Suppressor macrophage (primary cell): Measurements from ENCODE around the gene CREB5.
"Not testable (repeated sequence)": the region's sequence is repeated elsewhere in the genome, so short reads cannot be mapped to it uniquely, and the experiment has no call there.

Source experiments
- DNase-seq, 4 experiments: peaks; one replicate each; pipeline ENCODE4 v3.0.0-alpha.2; 2020 to 2022

The CREB5 gene

DNA sequence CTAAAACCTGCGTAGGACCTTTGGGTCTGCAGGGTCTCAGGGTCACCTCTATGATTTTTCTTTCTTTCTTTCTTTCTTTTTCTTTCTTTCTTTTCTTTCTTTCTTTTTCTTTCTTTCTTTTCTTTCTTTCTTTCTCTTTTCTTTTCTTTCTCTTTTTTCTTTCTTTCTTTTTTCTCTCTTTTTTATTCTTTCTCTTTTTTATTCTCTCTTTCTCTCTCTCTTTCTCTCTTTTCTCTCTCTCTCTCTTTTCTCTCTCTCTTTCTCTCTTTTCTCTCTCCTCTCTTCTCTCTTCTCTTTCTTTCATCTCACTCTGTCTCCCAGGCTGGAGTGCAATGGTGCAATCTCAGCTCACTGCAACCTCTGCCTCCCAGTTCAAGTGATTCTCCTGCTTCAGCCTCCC lies 139.4 kb downstream of the CREB5 start:
- not testable (repeated sequence) for DNase-seq

DNA sequence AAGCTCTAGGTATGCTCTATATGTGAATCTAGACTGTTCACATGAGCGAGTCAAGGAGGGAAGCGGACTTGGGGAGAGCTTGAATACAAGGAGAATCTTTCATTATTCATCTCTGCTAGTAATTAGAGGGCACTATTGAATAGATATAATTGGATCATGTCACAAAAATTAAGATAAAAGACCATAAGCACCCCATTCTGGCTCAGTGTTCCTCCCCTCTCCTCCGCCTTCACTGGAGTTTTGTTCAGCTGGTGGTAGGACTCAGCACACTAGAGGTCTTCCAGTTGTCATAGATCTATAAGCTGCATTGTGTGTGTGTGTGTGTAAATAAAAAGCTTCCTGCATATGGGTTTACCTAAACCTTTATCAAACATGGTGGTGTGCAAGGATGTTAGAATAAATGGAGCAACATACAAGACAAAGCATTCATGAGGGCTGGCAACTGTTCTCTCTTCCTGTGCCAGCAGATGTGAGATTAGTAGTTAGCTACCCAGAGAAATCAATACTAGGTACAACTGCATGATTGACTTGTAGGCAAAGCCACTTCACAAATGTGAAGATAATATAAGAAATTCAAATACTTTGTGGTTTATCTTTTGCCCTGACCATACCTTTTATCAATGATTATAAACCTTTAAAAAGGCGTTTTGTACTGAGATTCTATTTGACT lies 142.6 kb downstream of the CREB5 start:
- DNase-seq: no peak

DNA sequence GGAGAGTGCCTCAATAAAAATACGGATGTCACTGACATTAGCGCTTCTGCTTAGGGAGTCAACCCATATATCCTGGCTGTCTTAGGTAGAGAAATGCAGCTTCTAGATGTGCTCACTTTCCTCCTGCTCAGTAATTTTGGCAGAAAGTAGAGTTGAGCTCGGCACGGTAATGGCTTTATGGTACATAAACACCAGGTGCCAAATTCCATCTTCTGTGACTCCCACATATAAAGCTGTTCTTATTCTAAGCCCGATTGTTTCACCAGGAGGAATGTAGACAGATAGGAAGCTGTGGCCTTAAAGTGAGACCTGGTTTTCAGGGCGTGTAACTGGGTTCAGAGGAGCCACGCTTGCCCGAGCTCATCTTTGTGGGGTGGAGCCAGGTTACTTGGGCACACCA lies 143.7 kb downstream of the CREB5 start:
- no peak for DNase-seq

DNA sequence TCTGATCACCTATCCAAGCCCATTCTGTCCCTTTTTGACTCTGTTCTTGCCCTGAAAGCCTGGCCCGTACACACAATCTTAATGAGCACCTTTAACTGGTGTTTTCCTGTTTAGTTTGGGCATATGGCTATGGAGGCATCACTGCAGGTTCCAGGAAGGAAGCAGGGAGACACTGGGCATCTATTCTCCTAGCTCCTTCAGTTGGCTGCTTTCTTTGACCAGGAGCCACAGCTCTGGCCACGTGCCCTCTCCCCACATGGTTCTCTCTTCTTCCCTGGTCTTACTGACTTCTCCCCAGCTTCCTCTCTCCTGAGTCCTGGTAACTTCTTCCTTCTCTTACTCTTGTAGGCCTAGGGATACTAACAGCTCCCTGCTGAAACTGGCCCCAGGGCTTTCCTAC lies 144.4 kb downstream of the CREB5 start:
- no peak for DNase-seq

DNA sequence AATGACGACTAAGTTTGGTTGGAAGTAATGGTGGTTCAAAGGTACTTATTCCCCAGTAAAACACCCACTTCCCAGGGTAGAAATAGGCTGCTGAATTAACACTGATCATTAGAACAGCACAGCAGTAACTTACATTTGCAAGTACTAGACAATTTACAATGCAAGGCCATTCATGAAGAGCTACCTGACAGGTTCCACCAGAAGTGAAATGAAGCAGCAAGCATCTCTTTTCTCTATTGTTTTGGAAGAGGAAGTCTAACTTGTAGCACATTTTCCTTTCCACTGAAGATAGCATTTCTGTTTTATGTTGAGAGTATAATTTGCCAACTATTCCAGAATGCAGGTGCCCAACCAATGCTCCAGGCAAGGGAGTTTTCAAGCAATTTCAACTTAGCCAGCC lies 145.9 kb downstream of the CREB5 start:
- no peak for DNase-seq

DNA sequence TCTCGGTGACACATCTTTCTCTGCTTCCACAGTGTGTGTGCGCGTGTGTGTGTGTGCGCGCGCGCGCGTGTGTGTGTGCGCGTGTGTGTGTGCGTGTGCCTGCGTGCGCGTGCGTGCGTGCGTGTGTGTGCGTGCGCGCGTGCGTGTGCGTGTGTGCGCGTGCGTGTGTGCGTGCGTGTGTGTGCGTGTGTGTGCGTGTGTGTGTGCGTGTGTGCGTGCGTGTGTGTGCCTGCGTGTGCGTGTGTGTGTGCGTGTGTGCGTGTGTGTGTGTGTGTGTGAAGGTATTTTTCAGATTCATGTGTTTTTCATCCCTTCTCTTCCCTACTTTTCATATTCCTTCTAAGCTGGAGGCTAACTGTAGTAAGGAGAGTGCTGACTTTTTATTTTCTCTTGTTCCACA lies 148.4 kb downstream of the CREB5 start:
- DNase-seq: no peak

DNA sequence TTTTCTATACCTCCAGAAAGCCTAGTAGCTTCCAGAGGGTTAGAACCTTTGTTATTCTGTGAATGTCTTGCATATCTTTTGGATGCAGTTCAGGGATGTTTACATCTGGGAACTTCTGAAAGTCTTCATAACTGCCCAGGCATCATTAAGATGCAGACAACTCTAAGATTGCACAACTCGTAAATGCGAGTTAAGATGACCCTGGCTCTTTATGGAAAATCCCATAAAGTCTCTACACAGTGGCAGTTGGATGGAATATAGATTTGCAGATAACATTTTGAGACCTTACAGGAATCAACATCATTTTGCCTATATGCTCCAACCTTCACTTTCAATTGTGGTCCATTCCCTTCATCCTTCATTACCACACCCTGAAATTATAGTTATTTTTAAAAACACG lies 151.7 kb downstream of the CREB5 start:
- no peak for DNase-seq

DNA sequence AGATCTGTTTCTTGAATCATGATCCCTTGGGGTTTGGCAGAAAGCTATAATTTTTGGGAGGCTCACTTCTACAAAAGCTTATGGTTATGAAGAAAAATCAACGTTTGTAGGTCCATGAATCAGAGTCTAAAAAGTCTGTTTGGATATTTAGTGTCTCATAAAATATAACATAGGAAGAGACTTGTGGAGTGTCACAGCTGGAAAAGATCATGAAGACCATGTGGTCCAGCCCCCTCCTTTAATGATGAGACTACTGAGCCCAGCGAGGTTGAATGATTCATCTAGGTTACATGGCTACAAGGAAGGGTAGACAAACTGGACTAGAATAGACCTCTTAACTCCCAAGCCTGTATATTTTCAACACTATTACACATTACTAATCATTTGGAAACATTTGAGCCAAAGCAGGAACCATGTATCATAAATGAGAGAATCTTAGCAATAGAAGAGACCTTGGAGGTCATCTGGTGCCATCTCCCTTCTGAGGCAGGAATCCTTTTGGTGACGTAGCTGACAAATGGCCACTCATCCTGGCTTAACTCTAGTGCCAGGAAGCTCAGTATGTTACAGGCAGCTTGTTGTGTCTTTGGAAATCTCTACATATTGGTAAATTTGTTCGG lies 152.5 kb downstream of the CREB5 start:
- no peak for DNase-seq

DNA sequence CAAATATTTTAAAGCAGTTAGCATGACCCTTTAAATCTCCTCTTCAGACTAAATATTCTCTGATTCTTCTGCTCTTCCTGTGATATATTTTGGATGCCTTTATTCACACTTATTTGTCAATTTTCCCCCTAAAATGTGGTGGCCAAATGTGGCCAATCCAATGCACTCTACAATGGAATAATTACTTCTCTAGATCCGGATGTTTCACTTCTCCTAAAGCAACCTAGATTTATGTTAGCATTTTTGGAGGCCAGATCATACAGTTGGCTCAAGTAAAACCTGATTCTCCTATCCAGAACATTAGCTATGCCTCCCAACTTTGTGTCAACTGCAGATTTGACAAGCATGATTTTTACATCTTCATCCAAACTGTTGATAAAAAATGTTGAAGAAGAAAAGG lies 153.7 kb downstream of the CREB5 start:
- DNase-seq: no peak

DNA sequence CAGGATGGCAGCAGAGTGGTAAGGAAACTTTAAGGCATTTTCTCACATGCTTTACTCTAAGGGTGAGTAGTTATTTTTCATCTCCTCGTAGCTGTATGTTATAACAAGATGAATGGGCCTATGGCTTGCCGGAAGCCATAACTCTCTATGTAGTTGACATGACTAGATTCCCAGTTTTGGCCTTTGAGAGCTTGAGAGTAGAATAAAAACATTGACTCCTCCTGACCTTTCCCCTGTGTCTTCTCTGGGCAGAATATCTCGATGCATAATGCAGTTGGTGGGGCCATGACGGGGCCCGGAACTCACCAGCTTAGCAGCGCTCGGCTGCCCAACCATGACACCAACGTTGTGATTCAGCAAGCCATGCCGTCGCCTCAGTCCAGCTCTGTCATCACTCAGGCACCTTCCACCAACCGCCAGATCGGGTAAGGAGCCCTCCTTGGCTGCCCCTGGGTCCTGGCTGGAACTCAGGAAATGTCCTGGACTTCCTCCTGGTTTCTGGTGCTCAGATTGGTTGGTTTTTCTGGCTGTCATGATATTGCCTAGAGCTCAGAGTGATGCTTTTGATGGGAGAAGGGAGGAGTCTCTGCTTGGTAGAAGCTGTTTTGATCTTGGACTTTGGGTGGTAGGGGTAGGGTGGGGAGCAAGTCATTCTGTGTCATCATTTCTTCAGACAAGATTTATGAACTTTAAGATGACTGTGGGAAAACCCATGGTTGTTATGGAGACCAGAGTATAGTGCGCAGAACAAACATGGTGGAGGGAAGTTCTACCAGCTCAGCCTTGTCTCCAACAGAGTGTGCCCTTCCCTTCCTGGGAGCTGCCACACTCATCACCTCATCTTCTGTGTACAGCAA lies 158.0 kb downstream of the CREB5 start:
- DNase-seq: no peak

DNA sequence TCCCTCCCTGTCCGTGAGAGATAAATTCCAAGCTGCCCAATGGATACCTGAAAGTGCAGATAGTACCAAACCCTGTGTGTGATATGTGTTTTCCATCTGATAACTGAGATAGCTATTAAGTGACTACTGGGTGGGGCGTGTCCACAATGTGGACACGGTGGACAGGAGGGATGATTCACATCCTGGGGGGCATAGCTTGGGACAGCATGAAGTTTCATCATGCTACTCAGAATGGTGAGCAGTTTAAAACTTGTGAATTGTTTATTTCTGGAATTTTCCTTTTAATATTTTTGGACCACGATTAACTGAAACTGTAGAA lies 158.6 kb downstream of the CREB5 start:
- no peak for DNase-seq

DNA sequence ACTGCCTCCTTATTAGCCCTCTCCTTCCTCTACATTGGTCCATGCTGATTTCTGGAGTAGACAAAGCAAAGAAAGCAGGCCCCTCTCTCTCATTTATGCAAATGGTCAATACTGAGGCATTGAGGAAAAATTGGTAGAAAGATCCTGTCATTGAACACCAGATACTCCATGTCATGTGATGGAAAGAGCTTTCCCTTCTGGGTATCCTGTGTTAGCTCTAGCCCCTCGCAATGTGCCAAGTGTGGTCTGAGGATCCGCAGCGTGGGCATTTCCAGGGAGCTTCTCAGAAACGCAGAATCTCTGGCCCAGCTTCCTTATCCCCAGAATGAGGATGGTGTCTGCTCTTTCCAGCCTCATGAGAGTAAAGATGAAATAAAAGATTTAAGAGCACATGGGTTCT lies 159.1 kb downstream of the CREB5 start:
- DNase-seq: no peak

DNA sequence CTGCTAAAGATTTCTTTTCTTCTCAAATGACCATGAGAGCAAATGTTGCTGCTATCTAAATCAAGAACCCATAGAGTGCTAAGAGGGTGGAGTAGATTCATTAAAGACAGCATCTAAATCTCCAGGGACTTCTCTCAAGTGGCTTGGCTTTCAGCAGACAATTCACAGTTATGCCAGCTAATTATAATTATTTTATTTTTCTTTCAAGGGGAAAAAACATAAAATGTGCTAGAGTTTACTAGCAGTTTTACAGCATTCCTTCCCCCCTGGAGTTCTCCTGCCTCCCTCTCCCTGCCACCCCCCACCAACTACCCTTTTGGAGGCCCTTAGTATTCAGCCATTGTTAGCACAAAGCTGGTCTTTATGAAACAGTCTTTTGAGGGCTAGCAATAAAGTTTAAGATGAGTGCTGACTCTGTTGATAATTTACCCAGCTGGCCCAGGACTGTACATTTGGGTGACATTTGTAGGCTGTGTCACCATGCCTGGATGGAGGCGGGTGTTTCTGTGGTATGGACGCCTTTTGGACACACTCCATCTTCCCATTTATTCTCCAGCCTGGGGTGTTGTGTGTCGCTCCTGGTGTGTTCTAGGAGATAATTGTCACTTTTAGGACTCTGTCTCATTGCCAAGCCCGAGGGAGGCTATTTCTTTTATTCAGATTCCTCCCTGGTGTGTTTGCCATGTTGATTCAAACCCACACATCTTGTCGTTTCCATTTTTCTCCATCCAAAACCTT lies 160.2 kb downstream of the CREB5 start:
- DNase-seq: no peak

DNA sequence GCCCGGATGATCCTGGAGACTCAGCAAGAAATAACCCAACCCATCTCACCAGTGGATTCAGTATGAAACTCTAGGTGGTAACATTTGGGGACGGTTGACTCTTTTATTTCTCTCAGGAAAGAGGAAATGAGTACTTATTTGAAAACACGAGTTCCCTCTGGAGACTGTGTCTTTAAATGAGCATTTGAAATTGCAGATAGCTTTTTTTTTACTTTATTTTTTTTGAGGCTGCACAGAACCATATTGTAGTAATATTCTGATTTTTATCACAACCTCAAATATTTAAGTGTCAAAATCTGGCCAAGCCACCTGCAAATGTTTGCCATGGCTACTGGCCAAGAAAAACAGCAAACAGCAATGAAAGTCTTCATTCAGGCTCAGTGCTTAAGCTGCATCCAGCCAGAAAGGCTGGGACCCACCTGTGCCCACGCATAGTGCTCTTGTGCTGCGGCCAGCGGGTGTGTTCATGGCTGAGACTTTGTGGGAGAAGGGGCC lies 160.8 kb downstream of the CREB5 start:
- DNase-seq: peak in 1 of 4 experiments; percentile 26

DNA sequence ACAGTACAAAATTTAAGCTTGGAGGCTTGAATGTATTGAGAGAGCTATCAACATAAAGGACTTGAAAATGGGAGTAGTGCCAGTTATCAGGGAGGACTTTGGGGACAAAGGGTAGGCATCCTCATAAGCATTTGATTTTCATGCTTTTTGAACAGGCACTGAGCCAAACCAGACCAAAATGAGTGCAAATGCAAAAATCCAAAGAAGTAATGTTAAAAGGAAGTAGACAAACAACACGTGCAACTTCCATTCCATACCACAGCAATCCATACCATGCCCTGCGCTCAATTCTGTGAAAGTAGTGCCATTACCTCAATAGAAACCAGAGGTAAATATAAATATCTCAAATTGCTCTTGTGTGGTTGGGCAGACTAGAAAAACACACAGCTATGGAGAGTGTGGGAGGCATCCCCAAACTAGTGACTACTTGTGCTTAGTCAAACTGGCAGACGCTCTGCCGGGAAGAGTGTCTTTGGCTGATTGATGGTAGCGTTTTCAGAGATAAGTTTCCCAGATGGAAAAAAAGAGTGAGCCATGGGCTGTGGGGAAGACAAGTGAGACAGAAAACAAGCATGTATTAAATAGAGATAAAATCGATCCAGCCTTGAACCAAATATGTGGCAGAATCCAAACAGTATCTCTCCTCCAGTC lies 161.5 kb downstream of the CREB5 start:
- DNase-seq: no peak

DNA sequence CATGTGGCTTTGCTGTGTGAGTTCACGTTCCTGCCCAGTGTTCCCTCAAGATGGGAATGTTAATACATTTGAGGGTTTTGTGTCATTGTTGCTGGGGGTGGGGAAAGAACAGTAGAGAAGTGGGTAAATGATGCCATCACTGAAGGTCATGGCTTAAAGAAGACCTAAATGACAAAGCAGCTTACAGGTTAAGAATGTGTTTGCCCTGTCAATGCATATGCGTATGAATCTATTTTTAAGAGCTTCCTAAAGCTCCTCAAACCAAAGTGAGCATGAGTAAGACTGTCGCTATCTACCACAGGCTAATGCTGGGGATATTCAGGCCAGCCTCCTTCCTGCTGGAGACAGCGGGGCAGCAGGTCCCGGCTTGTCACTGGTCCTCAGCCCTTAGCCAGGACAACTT lies 162.9 kb downstream of the CREB5 start:
- DNase-seq: peak; percentile 30 to 66 (median 50)

DNA sequence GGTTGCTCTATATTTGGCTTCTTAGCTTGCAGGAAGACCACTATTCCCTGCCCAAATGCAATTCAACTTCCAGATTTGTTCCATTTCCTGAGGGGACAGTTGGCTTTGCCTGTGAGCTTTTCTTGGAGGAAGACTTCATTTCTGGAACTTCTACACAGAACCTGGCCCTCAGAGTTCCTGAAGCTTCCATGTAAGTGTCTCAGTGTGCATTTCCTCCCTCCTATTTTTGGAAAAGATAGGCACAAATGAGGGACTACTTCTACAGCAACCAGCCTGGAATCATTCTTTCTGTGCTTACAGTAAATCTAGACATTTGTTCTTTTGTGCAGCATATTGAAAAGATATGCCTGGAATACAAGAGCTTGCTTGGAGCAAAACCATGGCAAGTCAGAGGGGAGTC lies 164.3 kb downstream of the CREB5 start:
- DNase-seq: no peak

DNA sequence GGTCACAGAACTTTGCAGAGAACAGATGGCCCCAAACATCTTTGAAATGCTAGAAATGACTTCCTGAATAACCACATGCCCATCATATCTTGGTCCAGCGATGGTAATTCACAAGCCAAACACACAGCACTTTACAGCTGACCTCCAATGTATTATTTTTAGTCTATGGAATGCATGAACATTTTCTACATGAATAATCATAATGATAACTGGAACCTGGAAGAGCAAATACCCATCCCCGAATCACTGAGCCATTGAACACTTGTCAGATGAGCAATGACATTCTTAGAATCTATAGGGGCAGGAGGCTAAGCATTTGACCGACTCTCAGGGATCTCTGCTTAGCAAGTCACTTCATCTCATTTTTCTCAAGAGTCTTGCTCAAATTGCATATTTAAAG lies 167.3 kb downstream of the CREB5 start:
- no peak for DNase-seq

DNA sequence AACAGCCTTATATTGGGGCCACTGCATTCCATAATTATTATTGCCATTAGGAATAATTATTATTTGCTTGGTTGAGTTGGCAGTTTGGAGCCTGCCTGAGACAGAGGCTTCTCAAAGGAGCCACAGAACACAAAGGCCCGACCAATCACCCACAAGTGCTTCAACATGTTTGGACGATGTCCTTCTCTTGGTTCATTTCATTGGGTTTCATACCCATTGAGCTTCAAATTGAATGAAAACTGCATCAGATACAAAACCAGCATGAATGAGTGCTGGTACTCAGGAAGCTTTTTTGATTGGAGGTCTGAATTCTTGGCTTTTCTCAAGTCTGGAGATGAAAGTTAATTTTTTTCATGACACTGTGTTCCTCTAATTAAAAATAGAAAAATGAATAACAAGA lies 168.3 kb downstream of the CREB5 start:
- DNase-seq: no peak

DNA sequence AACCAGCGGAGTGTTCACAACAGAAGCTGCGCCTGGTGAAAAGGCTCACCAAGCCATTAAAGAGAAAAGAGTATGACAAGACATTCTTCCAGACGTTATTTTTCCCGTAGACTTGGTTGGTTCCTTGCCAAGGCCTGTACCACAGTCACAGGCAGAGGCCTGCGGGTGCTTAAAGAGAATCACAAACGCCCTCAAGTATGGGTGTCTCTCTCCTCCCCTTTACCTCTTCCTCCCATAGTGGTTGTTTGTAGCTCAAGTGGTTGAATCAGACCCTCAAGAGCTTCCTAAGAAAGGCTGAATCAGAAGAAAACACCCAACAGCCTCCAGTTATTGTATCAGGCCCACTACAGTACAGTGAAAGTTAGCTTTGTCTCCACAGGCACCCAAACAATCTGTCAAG lies 169.0 kb downstream of the CREB5 start:
- no peak for DNase-seq

DNA sequence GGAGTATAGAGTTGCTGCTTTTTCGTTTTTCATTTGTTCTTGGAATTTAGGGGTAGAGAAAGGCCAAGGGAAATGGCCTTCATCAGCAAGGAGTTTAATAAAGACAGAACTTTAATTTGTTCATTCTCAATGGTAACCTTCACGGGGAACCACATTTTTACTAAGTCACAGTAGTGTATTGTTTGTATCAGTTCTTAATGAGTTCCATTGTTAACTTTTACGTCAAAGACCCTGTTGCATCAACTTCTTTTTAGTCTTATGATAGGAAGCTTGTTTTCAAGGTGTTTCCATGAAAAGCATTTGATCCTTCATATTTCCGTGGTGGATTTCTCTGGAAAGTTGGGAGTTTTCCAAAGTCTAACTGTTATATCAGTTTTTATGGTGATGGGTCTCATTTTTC lies 169.9 kb downstream of the CREB5 start:
- DNase-seq: no peak

DNA sequence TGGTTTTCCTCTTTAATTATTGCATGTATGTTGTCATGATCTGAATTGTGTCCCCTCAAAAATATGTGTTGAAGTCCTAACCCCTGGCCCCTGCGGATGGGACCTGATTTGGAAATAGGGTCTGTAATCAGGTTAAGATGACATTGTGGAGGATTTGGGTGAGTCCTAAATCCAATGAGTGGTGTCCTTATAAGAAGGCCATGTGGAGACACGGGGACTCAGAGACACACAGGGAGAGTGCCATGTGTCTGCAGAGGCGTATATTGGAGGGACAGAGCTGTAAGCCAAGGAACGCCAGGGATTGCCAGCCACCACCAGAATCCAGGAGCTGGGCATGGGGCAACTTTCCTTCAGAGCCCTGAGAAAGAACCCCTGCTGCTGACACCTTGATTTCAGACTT lies 171.9 kb downstream of the CREB5 start:
- no peak for DNase-seq

DNA sequence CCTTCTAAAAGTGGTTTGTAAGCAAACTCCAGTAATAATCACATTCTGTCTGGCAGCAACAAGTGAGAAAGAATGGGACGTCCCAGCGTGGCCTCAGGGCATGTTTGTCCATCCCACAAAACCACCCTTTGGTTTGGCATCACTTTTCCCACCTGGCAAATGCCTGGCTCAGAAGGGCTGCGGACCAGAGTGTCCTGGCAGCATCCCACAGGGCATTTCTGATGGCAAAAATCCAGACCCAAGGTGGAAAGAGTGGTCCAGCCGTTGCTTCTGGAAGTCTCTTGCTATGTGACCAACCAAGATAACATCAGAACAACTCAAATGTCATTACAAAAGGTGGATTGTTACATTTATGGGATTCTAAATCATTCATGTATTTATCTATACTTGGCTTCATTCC lies 174.4 kb downstream of the CREB5 start:
- no peak for DNase-seq
